ENCODE results near the gene POLE2.
"Not testable (repeated sequence)": the region's sequence is repeated elsewhere in the genome, so short reads cannot be mapped to it uniquely, and the experiment has no call there.

Gene POLE2, protein sequence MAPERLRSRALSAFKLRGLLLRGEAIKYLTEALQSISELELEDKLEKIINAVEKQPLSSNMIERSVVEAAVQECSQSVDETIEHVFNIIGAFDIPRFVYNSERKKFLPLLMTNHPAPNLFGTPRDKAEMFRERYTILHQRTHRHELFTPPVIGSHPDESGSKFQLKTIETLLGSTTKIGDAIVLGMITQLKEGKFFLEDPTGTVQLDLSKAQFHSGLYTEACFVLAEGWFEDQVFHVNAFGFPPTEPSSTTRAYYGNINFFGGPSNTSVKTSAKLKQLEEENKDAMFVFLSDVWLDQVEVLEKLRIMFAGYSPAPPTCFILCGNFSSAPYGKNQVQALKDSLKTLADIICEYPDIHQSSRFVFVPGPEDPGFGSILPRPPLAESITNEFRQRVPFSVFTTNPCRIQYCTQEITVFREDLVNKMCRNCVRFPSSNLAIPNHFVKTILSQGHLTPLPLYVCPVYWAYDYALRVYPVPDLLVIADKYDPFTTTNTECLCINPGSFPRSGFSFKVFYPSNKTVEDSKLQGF

DNA sequence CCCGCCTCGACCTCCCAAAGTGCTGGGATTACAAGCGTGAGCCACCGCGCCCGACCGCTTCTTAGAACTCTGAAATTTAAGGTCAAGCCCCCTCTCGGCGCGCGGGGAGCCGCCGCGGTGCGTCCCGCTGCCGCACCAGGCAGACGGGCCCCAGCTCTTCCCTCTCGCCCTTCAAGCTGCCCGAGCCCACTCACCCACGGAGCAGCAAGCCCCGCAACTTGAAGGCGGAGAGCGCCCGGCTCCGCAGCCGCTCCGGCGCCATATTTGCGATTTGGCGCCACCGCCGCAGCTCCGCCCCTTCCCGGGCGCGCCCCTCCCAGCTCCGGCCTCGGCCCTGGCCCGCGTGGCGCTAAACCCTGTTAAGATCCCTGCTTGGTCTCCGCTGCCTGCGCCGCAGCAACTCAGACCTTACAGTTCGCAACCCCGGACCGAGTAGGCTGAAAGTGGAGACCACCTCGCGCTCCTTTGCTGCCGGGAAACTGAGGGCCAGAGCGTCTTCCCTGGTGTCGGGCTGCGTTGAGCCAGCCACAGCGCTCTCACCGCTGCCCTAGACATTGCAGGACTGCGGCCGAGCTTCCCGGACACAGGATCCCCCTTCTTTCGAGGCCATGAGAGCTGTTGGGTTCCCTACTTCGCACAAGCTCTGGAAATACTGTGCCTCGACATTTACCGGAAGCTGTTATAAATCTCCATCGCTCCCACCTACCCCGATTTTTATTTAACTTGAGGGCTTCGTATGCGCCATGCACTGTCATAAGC lies at the start of gene POLE2:
TSS of gene POLE2 (minus strand) at position 273 of the 759 bp plus-strand sequence. CDS start at position 262, 11 bp downstream.
- peak; percentile 90 for DNase-seq

DNA sequence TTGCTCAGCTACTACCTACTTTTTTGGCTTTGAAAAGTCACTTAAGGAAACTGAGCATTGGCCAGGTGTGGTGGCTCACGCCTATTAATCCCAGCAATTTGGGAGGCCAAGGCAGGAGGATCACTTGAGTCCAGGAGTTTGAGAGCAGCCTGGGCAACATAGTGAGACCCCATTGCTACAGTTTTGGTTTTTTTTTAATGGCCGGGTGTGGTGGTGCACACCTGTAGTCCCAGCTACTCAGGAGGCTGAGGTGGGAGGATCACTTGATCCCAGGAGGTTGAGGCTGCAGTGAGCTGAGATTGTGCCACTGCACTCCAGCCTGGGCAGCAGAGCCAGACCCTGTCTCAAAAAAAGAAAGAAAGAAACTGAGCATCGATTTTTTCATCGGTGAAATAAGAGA lies 47.7 kb upstream of the POLE2 start:
- DNase-seq: not testable (repeated sequence)

DNA sequence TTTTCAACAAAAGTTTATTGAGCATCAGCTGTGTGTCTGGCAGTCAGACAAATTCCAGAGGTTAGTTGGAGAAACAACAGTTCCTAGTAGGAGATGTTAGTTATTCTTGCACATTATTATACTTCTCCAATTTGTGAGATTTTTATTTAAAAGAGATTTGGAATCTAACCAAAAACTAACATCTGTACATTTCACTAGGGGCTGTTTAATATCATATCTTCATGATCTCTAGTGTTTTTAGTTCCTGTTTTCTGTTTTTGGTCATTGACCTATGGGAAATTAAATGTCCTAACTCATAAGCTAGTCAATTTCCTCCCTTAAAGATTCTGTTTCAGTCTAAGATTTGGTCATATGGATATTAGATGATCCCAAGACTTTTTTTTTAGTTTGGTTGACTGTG lies 45.8 kb upstream of the POLE2 start:
- DNase-seq: no peak

DNA sequence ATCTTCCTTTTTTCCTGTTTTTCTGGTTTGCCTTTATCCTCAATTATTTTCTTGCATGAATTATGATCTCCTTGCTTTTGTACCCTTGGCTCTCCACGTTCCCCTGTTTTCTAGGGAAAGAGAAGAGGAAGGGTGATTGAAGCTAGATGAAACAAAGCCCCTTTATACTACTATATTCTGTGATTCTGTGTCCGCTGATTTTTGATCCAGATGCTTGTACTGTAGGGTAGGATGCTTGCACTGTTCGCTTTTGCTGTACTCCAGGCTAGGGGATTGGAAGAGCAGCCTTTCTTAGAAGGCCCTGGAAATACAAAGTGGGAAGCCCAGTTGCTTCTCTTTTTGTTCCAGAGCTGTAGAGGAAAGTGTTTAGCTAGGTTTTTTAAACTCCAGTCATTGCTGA lies 44.9 kb upstream of the POLE2 start:
- DNase-seq: no peak

DNA sequence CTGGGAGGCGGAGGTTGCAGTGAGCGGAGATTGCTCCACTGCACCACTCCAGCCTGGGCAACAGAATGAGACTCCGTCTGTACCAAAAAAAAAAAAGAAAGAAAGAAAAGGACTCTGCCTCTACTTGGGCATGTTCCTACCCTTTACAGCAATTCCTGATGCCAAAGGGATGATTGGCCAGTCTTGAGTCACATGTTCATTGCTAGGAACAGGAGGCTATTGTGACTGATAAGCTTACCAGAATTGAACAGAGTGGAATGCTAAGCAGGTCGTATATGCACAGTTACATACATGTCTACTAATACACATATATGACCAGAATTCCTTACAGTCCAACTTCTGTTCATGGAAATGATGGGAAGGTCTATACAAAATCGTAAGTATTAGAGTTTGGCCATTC lies 39.2 kb upstream of the POLE2 start:
- DNase-seq: no peak

DNA sequence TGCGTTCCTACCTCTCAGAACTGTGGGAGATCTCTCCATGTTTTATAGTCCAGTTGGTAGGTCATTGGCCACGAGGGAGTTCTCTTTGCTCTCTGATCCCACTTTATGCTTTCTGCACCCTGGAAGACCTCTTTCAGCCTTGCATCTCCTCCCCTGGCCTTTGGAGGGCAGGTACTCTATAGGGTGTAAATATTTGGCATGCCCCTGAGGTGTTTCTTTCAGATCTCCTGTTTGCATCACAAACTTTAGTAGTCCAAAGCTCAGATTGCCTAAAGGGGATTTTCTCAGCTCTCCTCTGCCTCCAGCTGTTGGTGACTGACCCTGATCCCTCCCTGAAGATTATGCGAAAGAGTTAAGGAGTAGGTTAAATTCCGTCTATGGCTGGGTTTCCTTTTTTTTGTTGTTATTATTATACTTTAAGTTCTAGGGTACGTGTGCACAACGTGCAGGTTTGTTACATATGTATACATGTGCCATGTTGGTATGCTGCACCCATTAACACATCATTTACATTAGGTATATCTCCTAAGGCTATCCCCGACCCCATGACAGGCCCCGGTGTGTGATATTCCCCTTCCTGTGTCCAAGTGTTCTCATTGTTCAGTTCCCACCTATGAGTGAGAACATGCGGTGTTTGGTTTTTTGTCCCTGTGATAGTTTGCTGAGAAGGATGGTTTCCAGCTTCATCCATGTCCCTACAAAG lies 33.9 kb upstream of the POLE2 start:
- not testable (repeated sequence) for DNase-seq

DNA sequence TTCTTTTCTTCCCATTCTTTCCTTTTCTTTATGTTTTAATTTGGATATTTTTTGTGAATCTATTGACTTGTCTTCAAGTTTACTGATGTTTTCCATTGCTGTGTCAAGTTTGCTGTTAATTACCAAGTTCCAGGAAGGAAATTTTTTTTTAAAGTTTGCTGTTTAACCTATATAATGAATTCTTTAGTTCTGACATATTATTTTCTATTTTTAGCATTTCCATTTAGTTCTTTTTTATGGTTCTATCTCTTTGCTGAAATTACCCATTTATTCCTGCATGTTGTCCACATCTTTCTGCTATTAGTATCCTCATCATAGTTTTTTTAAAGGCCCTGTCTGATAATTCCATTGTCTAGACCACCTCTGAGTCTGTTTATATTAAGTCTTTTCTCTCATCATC lies 32.7 kb upstream of the POLE2 start:
- no peak for DNase-seq

DNA sequence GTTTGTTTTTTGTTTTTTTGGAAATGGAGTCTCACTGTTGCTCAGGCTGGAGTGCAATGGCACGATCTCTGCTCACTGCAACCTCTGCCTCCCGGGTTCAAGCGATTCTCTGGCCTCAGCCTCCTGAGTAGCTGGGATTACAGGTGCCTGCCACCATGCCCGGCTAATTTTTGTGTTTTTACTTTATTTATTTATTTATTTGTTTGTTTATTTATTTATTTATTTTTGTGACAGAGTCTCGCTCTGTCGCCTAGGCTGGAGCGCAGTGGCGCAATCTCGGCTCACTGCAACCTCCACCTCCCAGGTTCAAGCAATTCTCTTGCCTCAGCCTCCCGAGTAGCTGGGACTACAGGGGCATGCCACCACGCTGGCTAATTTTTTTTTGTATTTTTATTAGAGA lies 23.0 kb upstream of the POLE2 start:
- DNase-seq: not testable (repeated sequence)

DNA sequence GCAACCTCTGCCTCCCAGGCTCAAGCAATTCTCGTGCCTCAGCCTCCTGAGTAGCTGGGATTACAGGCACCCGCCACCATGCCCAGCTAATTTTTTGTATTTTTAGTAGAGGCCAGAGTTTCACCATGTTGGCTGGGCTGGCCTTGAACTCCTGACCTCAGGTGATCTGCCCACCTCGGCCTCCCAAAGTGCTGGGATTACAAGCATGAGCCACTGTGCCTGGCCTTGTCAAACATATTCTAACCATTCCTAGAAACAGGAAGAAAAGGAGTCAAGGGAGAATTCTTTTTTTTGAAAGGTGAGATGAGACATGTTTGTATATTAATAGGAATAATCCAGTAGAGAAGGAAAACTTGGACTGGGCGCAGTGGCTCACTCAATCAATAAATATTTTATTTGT lies 16.5 kb upstream of the POLE2 start:
- not testable (repeated sequence) for DNase-seq

DNA sequence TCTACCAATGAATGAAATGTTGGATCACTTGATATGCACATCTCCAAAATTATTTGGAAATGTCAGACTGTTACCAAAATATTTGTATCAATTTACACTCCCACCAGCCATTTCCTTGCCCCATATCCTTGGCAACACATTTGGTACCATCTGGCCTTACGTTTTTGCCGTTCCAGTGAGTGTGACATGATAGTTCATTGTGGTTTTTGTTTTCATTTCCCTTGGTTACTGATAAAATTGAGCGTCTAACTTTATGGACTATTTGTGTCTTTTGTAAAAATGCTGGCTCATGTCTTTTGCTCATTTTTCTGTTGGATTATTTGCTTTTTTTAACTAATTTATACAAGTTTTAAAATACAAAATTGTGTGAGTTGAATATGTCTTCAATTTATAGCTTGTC lies 16.0 kb upstream of the POLE2 start:
- DNase-seq: no peak

DNA sequence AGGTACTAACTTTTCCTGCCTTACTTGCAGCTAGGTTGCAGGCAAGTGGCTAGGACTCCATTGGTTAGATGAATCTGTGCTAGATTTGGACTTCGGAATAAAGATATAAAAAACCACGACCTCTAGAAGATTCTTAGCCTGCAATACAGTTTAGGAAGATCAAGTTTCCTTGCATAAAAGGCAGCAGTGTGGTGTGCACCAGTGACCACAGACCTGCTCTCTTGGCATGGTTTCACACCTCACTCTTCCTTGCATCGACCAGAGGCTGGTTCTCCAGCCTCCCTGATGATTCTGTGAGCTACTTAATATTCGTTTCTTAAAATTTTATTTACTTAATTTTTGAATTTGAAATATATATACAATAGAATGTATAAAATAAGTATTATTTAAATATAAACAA lies 14.7 kb upstream of the POLE2 start:
- no peak for DNase-seq

DNA sequence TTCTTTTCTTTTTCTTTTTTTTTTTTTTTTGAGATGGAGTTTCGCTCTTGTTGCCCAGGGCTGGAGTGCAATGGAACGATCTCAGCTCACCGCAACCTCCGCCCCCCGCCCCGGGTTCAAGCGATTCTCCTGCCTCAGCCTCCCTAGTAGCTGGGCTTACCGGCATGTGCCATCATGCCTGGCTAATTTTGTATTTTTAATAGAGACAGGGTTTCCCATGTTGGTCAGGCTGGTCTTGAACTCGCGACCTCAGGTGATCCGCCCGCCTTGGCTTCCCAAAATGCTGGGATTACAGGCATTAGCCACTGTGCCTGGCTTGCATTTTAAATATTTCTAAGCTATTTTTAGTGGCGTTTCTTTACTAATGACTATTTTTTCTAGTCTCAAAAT lies 5.7 kb upstream of the POLE2 start:
- DNase-seq: peak; percentile 29

DNA sequence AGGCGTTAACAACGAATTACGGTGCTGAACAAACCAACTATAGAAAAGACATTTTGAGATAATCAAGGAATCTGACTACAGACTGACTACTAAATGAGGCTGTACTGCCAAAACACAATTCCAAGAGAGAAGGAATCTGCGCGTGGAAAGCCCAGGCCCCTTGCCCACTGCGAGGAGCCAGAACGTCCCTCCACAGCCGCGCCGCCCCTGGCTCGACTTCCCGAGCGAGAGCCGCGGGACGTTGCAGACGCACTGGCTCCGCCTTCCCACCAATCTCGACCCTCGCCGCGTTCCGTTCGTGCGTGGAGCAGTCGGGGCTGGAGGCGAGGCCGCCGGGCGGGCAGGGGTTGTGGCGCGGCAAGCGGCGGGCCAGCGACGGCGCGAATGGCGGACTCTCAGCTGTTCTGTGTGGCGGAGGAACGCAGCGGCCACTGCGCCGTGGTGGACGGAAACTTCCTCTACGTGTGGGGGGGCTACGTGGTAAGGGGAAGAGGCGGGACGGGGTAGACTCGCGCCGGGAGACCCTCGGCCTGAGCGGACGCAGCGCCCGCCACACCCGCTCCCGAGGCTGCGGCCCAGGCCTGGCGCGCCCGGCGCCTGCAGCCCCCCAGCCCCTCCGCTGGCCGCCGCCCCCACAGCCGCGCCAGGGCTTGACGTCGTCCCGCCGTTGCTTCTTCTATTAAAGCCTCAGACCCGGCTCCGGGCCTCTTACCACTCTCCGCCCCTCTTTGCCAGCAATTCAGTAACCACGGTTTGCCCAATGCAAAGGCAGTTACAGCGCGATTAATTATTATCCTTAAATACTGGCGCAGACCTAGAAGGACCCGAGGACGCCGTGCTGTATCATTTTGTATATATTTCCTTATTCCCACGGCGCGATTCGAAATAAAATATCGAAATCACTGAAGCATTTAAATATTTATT lies 5.1 kb upstream of the POLE2 start, which contains the start of gene KLHDC1:
TSS of gene KLHDC1 (plus strand) at position 310 of the 924 bp plus-strand sequence. CDS start at position 385, 75 bp downstream.
- peak; percentile 83 for DNase-seq

DNA sequence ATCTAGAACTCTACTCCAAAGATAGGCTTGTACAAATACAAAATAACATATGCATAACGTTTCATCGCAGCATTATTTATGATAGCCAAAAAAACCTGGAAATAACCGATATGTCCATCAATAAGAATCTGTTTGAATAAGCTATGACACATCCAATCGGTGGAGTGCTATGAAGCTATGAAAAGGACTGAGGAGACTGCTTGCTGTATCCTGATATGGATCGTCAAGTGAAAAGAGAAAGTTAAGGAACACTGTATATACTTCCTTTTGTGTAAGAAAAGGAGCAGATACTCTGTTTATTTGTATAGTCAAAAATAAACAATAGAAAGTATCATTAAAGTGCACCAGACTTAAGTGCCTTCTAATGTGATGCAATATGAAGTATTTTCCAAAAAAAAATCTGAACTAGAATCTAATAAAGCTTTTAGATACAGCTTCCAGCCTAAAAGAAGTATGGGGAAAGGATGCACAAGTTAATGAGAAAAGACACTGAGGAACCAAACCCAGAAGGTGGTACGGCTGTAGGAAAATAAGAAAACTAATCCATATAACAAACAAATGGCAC lies 4.3 kb upstream of the POLE2 start:
- no peak for DNase-seq

DNA sequence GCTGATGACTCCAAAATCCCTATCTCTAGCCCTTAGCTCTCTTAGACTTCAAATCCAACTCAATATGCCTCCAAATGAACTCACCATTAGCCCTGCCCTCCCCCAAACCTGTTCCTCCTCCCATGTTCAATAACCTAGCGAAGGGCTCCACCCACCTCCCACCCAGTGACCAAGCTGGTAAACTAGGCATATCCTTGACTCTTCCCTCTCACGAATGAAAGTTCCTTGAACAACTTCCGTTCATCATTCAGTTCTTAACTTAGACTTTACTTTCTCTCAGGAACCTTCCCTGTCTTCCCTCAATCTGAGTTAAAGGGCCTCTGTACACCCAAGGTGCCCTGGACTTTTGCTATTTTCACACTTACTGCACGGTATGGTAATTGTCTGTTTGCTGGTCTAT lies 3.0 kb upstream of the POLE2 start:
- DNase-seq: no peak

DNA sequence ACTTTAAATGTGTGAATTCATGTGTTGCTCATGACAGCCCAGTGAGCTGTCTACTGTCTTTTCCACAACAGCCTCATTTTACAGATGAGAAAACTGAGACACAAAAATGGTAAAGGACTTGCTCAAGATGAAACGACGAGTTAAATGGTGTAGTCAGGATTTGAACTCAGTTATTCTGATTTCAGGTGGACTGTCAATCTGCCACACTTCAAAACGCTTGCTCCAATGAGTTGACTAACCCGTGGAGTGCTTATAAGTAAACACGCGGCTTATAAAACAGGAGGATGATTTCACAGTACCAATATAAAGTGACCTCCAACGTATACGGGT lies 652 bp upstream of the POLE2 start:
- no peak for DNase-seq

DNA sequence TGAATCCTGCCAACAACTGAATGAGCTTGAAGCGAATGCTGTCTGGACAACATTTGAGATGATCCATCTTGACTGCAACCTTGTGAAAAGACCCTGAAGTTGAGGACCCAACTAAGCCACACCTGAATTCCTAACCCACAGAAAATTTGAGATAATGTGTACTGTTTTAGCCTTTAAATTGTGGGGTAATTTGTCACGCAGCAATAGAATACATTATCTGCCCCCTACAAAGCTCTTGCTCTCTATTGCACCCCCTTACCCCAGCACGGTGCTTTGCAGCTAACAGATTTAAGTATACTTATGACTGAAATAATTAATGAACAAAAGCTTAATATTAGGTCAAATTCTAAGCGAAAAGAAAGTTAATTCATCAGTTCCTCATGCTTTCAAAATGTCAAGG lies 1.6 kb downstream of the POLE2 start:
- no peak for DNase-seq

DNA sequence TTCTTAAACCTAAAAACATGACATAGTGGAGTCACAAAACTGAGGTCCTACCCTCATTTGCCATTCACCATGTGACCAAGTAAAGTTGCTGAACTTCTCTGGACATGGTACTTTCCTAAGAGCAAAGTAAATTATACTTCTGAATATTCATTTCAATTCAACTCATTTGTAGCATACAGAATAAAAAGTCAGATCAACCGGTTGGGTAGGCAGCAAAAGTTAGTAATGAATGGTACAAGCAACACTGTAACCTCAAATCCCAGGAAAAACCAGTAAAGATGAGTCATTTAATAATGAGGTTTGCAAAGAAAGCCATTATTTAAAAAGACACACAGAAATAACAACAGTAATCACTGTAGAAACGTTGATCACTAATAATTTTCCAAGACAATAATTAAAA lies 8.7 kb downstream of the POLE2 start:
- DNase-seq: no peak

DNA sequence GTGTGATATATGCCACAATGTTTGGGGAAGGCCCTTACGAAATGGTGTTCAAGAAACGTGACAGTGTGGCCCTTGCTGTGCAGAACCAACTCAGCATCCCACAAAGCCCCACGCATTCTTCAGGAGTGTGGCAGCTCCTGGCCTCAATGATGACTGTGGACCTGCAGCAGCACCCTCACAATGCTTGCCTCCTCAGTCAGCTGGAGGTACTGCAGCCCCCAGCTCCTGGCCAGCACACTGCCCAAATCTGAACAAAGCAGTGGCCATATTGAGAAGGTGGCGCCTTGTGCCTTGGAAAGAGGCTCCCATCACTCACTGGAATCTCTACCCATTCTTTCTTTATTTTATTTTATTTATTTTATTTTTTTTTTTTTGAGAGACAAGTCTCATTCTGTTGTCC lies 10.4 kb downstream of the POLE2 start:
- peak; percentile 10 for DNase-seq

DNA sequence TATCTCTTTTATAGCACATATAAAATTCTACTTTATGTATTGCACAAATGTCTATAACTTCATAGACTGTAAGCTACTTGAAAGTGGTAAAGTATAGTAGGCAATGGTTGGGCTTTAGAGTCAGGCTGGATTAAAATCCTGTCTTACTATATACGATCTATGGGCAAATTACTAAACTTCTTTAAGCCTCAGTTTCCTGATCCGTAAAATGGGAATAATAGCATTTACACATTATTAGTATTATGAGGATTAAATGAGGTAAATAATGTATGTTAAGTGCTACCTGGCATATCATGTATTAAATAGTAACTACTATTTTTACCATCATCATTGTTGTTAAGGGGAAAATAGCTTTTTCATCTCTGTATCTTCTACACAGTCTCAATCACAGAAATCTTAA lies 14.4 kb downstream of the POLE2 start:
- DNase-seq: no peak

DNA sequence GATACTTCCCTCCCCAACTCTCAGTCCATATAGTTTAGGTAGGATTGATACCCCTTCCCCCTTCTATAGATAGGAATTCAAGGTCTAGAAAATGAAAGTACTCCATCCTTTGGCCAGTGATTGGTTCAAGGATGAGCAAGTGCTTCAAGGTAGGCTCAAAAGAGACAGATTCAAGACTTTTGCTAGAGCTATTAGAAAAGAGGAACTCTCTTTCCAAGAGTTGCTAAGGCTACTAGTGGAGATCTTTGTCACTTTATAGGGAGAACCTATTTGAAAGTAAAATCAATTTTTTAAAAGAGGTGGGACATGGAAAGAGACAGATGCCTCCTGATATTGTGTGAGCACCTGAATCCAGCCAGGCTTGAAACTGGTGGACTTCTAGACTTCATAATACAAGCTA lies 17.5 kb downstream of the POLE2 start:
- no peak for DNase-seq
